Measurements from ENCODE around the gene FIGN. TPM values are rescaled to one million over a fixed set of nuclear protein-coding genes. Genes with fewer than 3 reads are reported as not detected.

The FIGN gene
- total RNA-seq, 2 experiments from 2014 or later, result not detected

DNA sequence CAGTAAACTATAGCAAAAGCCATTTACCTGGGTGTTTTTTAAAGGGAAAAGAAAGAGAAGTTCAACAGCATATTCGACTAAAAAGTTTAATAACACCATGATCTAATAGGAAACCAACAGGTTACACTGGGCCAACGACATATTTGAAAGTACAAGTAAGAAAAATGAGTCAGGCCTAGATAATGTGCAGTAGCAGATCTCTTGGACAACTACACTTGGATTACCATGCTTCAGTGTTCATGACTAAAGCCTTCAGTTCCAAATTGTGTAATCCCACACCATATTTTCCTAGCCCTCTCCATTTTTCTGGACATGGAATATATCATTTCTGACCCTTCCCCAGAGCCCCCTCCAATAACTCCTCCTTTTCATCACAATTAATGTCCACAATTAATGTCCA, 39.1 kb upstream of the FIGN start:
- Mint-ChIP-seq H3K27ac (no peak overlapping the region), H3K4me3 (no peak overlapping the region), H3K4me1 (ENCODE audit: low read depth) (no peaks in the 10 kb centered on the region), H3K9me3 (peaks cover 3% of the 10 kb centered on the region), H3K36me3 (ENCODE audit: low read depth) (no peaks in the 10 kb centered on the region), H3K27me3 (no peaks in the 10 kb centered on the region)
- intact Hi-C loops (cut with micrococcal nuclease), result no loop called here
- ChIA-PET POLR2A (no interaction called here), CTCF (no interaction called here)
- ATAC-seq, result no peak
- no peak for DNase-seq
- TF ChIP-seq, protein P1, sequence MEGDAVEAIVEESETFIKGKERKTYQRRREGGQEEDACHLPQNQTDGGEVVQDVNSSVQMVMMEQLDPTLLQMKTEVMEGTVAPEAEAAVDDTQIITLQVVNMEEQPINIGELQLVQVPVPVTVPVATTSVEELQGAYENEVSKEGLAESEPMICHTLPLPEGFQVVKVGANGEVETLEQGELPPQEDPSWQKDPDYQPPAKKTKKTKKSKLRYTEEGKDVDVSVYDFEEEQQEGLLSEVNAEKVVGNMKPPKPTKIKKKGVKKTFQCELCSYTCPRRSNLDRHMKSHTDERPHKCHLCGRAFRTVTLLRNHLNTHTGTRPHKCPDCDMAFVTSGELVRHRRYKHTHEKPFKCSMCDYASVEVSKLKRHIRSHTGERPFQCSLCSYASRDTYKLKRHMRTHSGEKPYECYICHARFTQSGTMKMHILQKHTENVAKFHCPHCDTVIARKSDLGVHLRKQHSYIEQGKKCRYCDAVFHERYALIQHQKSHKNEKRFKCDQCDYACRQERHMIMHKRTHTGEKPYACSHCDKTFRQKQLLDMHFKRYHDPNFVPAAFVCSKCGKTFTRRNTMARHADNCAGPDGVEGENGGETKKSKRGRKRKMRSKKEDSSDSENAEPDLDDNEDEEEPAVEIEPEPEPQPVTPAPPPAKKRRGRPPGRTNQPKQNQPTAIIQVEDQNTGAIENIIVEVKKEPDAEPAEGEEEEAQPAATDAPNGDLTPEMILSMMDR (IDR thresholded peaks at IDR 0.05), result no peak

DNA sequence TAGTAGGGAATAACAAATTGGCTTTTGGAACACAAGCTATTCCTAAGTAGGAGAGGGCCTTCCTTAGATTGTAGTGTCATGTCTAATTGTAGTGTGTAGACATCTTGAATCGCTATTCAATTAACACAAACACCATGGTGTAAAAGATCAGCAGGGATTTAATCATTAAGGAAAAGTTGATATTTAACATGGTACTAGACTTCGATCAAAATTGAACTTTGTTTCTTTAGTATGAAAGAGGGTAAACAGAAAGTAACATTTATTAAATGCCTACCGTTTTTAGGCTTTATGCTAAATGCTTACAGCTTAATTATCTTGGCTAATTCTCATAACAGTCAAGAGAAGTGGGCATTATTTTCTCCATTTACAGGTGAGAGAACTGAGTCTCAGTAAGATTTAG, 37.5 kb upstream of the FIGN start:
- Mint-ChIP-seq H3K4me3 (no peak overlapping the region), H3K9me3 (peaks cover 3% of the 10 kb centered on the region), H3K36me3 (ENCODE audit: low read depth) (no peaks in the 10 kb centered on the region), H3K27me3 (no peaks in the 10 kb centered on the region), H3K27ac (no peak overlapping the region), H3K4me1 (ENCODE audit: low read depth) (no peaks in the 10 kb centered on the region)
- ChIA-PET POLR2A (no interaction called here), CTCF (no interaction called here)
- no peak for ATAC-seq
- DNase-seq, result no peak
- intact Hi-C loops (cut with micrococcal nuclease), result no loop called here
- TF ChIP-seq, protein P1 (IDR thresholded peaks at IDR 0.05), result no peak

DNA sequence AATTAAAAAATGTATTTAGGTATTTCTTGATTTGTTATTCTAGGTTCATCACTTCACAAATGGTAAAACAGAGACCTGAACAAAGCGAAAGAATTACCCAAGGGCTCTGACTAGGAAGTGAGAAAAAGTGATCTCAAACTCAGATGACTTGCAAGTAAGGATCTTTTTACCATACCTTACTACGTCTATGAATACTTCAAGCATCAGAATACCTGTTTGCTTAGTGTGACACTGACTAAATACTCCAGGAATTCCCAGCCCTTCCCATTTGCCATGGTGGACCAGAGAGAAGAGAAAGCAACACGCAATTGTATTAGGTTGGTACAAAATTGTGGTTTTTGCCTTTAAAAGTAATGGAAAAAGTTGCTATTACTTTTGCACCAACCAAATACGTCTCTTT, 35.8 kb upstream of the FIGN start:
- ChIA-PET POLR2A (no interaction called here), CTCF (no interaction called here)
- Mint-ChIP-seq H3K36me3 (ENCODE audit: low read depth) (no peaks in the 10 kb centered on the region), H3K9me3 (peaks cover 3% of the 10 kb centered on the region), H3K4me1 (ENCODE audit: low read depth) (no peaks in the 10 kb centered on the region), H3K4me3 (no peak overlapping the region), H3K27me3 (no peaks in the 10 kb centered on the region), H3K27ac (no peak overlapping the region)
- intact Hi-C loops (cut with micrococcal nuclease), result no loop called here
- DNase-seq (no peak), ATAC-seq (no peak)
- TF ChIP-seq, protein P1 (IDR thresholded peaks at IDR 0.05), result no peak

DNA sequence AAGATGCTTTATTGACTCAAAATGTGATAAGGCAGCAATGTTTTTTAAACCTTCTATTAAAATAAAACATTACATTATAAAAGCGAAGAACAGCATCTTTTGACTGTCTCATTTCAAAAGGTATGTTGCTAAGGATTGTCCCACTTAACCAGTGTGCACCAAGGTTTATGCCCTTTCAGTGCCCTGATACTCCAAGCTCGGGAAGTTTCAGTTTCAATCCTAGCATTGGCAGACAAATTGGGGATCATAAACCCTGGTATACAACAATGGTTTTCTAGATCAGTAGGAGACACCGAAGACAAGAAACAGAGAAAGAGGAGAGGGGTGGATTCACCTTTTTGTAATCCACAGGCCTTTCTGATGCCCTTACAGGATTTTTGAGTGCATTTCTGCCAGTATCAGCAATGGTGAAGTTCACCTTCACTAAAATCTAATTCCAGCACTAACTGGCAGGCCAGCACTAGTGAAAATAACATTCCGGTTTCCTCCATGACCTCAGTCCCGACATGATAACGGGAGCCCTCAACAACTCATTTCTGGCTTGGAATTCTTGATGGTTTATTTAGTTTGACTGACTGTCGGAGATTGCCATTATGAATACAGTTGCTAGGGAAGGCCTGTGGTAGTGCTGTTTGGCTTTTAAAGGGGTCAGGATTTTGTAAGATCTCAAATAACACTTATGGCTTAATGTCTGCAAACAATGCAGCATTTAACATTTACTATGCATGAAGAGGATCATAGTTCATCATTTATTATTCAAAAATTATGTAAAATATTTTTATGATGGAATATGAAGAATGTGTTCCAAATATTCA, 33.3 kb upstream of the FIGN start:
- Mint-ChIP-seq H3K9me3 (peaks cover 5% of the 10 kb centered on the region), H3K36me3 (ENCODE audit: low read depth) (no peaks in the 10 kb centered on the region), H3K27ac (no peak overlapping the region), H3K4me3 (no peak overlapping the region), H3K4me1 (ENCODE audit: low read depth) (no peaks in the 10 kb centered on the region), H3K27me3 (no peaks in the 10 kb centered on the region)
- POLR2A ChIA-PET, result no interaction called here
- ATAC-seq (no peak), DNase-seq (no peak)
- intact Hi-C loops (cut with micrococcal nuclease), result no loop called here
- CTCF ChIA-PET, result no interaction called here
- TF ChIP-seq, protein P1 (IDR thresholded peaks at IDR 0.05), result no peak

DNA sequence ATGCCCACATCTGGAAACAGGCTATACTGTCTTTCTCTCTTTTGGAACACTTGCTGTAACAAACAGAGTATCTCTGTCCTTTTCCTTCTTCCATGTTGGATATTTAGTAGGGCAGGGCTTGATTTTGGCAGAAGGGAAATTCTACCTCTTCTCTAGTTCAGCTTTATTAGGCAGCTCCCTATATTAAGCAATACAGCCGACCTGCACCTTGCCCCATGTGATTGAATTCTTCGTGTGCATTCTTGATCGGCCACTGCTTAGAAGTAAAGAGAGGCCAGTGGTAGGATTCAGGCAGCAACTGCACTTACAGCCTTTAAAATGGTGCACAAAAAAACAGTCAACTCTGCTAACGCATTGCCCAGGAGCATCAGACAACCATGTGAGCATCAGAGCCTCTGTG, 31.3 kb upstream of the FIGN start:
- Mint-ChIP-seq H3K9me3 (peaks cover 3% of the 10 kb centered on the region), H3K27ac (no peak overlapping the region), H3K36me3 (ENCODE audit: low read depth) (no peaks in the 10 kb centered on the region), H3K4me1 (ENCODE audit: low read depth) (no peaks in the 10 kb centered on the region), H3K27me3 (no peaks in the 10 kb centered on the region), H3K4me3 (no peak overlapping the region)
- ATAC-seq, result no peak
- CTCF ChIA-PET, result no interaction called here
- POLR2A ChIA-PET, result no interaction called here
- TF ChIP-seq, protein P1 (IDR thresholded peaks at IDR 0.05), result no peak
- intact Hi-C loops (cut with micrococcal nuclease), result no loop called here
- no peak for DNase-seq
